ENCODE results near the gene PFKL.

DNA sequence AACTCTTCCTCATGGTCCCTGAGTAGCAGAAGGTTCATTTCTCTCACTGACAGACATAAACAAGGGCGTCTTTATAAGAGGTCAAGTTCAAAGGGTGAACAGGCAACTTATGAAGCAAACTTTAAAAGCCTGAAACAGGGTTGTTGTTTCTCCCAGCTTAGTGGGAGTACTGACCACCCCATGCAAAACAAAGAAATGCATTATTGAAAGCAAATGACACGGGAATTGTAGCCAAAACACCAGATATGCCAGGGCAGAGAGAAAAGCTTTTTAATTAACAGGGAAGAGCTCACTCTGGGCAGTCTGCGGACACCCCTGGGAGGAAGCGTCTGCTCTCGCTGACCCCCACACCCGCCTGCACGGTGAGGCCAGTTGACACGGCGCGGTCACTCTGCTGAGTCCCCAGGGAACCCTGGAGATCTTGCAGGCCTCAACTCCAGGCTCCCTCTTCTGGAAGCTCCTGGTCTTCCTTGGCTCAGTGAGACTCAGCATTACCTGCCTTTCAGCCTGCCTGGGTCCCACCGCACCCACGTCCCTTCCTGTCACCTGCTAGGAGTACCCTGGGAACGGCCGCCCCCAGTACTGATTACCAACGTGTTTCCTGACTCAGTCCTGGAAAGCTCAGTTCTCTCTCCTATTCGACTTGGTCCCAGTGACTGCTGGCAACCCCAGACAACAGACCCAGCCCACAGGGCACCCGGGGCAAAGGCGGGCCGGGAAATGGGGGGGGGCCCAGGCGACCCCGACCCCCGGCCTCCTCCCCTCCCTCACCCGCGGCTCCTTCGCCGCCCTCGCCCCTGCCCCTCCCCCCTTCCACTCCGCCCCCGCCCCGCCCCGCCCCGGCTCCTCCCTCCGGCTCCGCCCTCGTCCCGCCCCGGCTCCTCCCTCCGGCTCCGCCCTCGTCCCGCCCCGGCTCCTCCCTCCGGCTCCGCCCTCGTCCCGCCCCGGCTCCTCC is 38.4 kb downstream of the PFKL start:
- TF ChIP-seq EZH2 (IDR thresholded peaks at IDR 0.05; ENCODE audit: insufficient read depth, poor library complexity, severe bottlenecking) (no peak), EZH2phosphoT487 (IDR thresholded peaks at IDR 0.05; ENCODE audit: insufficient read depth, low read depth) (no peak)
